Neural cell (in vitro differentiated cells): ENCODE results near the gene JOSD1. TPM values are rescaled to one million over a fixed set of nuclear protein-coding genes. Genes with fewer than 3 reads are reported as not detected.

Source experiments
- H2AFZ ChIP-seq: fragments of 200-600, 300-800 bp; sonication (generic), shearing (Covaris generic); 2 replicates; pipeline ENCODE4 v1.6.0; 2014; ENCODE audit warnings: low read depth, mild to moderate bottlenecking, antibody characterized with exemption, low read length, moderate library complexity
- H3F3A ChIP-seq: fragments of 200-600 bp; shearing (Covaris generic); 2 replicates; pipeline ENCODE4 v1.6.1; 2016; ENCODE audit warnings: mild to moderate bottlenecking, moderate library complexity, mixed read lengths, antibody characterized with exemption, low read length; ENCODE audit not compliant: insufficient read depth, poor library complexity, severe bottlenecking
- H3K27ac ChIP-seq: fragments of 200-600, 300-800 bp; sonication (generic), shearing (Covaris generic); 2 replicates; pipeline ENCODE4 v1.5.1; 2014; ENCODE audit warnings: mild to moderate bottlenecking, low read length, moderate library complexity
- H3K27me3 ChIP-seq: fragments of 300-800, 200-600 bp; sonication (generic), shearing (Covaris generic); 2 replicates; pipeline ENCODE4 v1.6.0; 2014; ENCODE audit warnings: mild to moderate bottlenecking, low read depth, low read length, moderate library complexity; ENCODE audit not compliant: insufficient read depth
- H3K36me3 ChIP-seq: fragments of 300-800, 200-600 bp; sonication (generic), shearing (Covaris generic); 2 replicates; pipeline ENCODE4 v1.5.1; 2014; ENCODE audit warnings: mild to moderate bottlenecking, antibody characterized with exemption, low read length, moderate library complexity; ENCODE audit not compliant: insufficient read depth
- H3K4me2 ChIP-seq: fragments of 300-800, 200-600 bp; sonication (generic), shearing (Covaris generic); 2 replicates; pipeline ENCODE4 v1.6.0; 2014; ENCODE audit warnings: mild to moderate bottlenecking, low read length
- H3K4me3 ChIP-seq: fragments of 300-800, 200-600 bp; sonication (generic), shearing (Covaris generic); 2 replicates; pipeline ENCODE4 v1.5.1; 2014; ENCODE audit warnings: mild to moderate bottlenecking, low read length, moderate library complexity
- H3K79me2 ChIP-seq: fragments of 200-600 bp; shearing (Covaris generic); replicated peaks from 2 replicates; pipeline ENCODE4 v1.6.0; 2014; ENCODE audit warnings: mild to moderate bottlenecking, low read length, moderate library complexity; ENCODE audit not compliant: insufficient read depth
- H3K9ac ChIP-seq: fragments of 300-800, 200-600 bp; sonication (generic), shearing (Covaris generic); 2 replicates; pipeline ENCODE4 v1.6.1; 2016; ENCODE audit warnings: mild to moderate bottlenecking, low read length, mixed read lengths
- H3K9me2 ChIP-seq: fragments of 200-600 bp; shearing (Covaris generic); 2 replicates; pipeline ENCODE4 v1.6.1; 2016; ENCODE audit warnings: mild to moderate bottlenecking, low read length, mixed read lengths; ENCODE audit not compliant: insufficient read depth
- H3K9me3 ChIP-seq: fragments of 200-600, 300-800 bp; sonication (generic), shearing (Covaris generic); 2 replicates; pipeline ENCODE4 v1.6.1; 2016; ENCODE audit warnings: mild to moderate bottlenecking, mixed run types, low read length, moderate library complexity, mixed read lengths
- H4K20me1 ChIP-seq: fragments of 200-600 bp; shearing (Covaris generic); 2 replicates; pipeline ENCODE4 v1.6.1; 2016; ENCODE audit warnings: mild to moderate bottlenecking, mixed run types; ENCODE audit not compliant: insufficient read depth
- EP300 ChIP-seq: fragments of 450-650 bp; conservative IDR thresholded peaks from 2 replicates; pipeline ENCODE4 v1.6.1; 2014; ENCODE audit warnings: antibody characterized with exemption, mild to moderate bottlenecking, moderate library complexity; ENCODE audit not compliant: poor library complexity, severe bottlenecking
- EZH2 ChIP-seq: fragments of 200-600, 300-800 bp; shearing (Covaris generic), sonication (generic); IDR thresholded peaks from 2 replicates; pipeline ENCODE4 v1.6.1; 2014; ENCODE audit warnings: antibody characterized with exemption, low read length, borderline replicate concordance, mild to moderate bottlenecking; ENCODE audit not compliant: insufficient read depth, poor library complexity, severe bottlenecking
- MXI1 ChIP-seq: fragments of 450-650 bp; conservative IDR thresholded peaks from 2 replicates; pipeline ENCODE4 v1.6.1; 2014; ENCODE audit warnings: antibody characterized with exemption, mild to moderate bottlenecking; ENCODE audit not compliant: poor library complexity, severe bottlenecking
- POLR2AphosphoS5 ChIP-seq: IDR thresholded peaks from 2 replicates; pipeline ENCODE4 v1.6.1; 2012
- RAD21 ChIP-seq: fragments of 450-650 bp; conservative IDR thresholded peaks from 2 replicates; pipeline ENCODE4 v1.6.1; 2014; ENCODE audit warnings: antibody characterized with exemption, mild to moderate bottlenecking, moderate library complexity
- SMC3 ChIP-seq: fragments of 450-650 bp; conservative IDR thresholded peaks from 2 replicates; pipeline ENCODE4 v1.6.1; 2014; ENCODE audit warnings: antibody characterized with exemption, mild to moderate bottlenecking, moderate library complexity; ENCODE audit not compliant: poor library complexity
- TAF1 ChIP-seq: IDR thresholded peaks from 2 replicates; pipeline ENCODE4 v1.6.1; 2012; ENCODE audit warnings: low read depth
- polyA plus RNA-seq: library from polyadenylated mRNA; depleted of rRNA; stranded (reverse); fragments of >200 nt; gene quantifications from 2 replicates; pipeline ENCODE4 v1.2.3, GENCODE V29; 2014
- small RNA-seq, 3 experiments: library from RNA; depleted of rRNA; stranded (forward); fragments of <200 nt; gene quantifications; one replicate each; pipeline ENCODE3, GENCODE V24; 2012
- TF ChIP-seq, protein P1 (sequence below): fragments of 450-650 bp; IDR thresholded peaks from 2 replicates; pipeline ENCODE4 v1.5.1; 2014; ENCODE audit warnings: antibody characterized with exemption, mild to moderate bottlenecking, moderate library complexity; ENCODE audit not compliant: poor library complexity, severe bottlenecking
- TF ChIP-seq, protein P2 (sequence below): IDR thresholded peaks from 2 replicates; pipeline ENCODE4 v1.6.1; 2012; ENCODE audit warnings: borderline replicate concordance

Gene JOSD1
- polyA plus RNA-seq, 1 donor from 2014 or later = 71.3 TPM

- TF ChIP-seq SMC3 = no peak
- no peak for TF ChIP-seq MXI1
- TF ChIP-seq EP300 = no peak
- TF ChIP-seq POLR2AphosphoS5 = no peak
- TF ChIP-seq RAD21 = no peak
- TF ChIP-seq, protein P1, sequence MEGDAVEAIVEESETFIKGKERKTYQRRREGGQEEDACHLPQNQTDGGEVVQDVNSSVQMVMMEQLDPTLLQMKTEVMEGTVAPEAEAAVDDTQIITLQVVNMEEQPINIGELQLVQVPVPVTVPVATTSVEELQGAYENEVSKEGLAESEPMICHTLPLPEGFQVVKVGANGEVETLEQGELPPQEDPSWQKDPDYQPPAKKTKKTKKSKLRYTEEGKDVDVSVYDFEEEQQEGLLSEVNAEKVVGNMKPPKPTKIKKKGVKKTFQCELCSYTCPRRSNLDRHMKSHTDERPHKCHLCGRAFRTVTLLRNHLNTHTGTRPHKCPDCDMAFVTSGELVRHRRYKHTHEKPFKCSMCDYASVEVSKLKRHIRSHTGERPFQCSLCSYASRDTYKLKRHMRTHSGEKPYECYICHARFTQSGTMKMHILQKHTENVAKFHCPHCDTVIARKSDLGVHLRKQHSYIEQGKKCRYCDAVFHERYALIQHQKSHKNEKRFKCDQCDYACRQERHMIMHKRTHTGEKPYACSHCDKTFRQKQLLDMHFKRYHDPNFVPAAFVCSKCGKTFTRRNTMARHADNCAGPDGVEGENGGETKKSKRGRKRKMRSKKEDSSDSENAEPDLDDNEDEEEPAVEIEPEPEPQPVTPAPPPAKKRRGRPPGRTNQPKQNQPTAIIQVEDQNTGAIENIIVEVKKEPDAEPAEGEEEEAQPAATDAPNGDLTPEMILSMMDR = no peak
- no peak for TF ChIP-seq EZH2
- no peak for TF ChIP-seq TAF1
- TF ChIP-seq, protein P2, sequence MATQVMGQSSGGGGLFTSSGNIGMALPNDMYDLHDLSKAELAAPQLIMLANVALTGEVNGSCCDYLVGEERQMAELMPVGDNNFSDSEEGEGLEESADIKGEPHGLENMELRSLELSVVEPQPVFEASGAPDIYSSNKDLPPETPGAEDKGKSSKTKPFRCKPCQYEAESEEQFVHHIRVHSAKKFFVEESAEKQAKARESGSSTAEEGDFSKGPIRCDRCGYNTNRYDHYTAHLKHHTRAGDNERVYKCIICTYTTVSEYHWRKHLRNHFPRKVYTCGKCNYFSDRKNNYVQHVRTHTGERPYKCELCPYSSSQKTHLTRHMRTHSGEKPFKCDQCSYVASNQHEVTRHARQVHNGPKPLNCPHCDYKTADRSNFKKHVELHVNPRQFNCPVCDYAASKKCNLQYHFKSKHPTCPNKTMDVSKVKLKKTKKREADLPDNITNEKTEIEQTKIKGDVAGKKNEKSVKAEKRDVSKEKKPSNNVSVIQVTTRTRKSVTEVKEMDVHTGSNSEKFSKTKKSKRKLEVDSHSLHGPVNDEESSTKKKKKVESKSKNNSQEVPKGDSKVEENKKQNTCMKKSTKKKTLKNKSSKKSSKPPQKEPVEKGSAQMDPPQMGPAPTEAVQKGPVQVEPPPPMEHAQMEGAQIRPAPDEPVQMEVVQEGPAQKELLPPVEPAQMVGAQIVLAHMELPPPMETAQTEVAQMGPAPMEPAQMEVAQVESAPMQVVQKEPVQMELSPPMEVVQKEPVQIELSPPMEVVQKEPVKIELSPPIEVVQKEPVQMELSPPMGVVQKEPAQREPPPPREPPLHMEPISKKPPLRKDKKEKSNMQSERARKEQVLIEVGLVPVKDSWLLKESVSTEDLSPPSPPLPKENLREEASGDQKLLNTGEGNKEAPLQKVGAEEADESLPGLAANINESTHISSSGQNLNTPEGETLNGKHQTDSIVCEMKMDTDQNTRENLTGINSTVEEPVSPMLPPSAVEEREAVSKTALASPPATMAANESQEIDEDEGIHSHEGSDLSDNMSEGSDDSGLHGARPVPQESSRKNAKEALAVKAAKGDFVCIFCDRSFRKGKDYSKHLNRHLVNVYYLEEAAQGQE = no peak
- Histone ChIP-seq H3K79me2 (no peaks in the 10 kb centered on the region), H3K9me3 (no peaks in the 10 kb centered on the region), H3K27ac (no peak overlapping the region), H3K9me2 (no peaks in the 10 kb centered on the region), H3F3A (no peaks in the 10 kb centered on the region), H2AFZ (no peak overlapping the region), H4K20me1 (no peaks in the 10 kb centered on the region), H3K4me3 (no peak overlapping the region), H3K4me2 (no peak overlapping the region), H3K36me3 (no peaks in the 10 kb centered on the region), H3K9ac (no peak overlapping the region), H3K27me3 (no peaks in the 10 kb centered on the region)
These were observed 62.5 kb downstream of the JOSD1 start for GRCh38 chr22:38638216-38638615.

Small RNA genes lying within 50 kb of the gene (small RNA-seq; reads per million reads assigned to genes)
- 0 to 0.32 (median 0) reads per million in 3 experiments for gene AL021707.8

Other genes with a start within 250 kb of the JOSD1 start
- 1.4 and 1.7 TPM in 2 replicates for gene KCNJ4, start 245.7 kb downstream of the JOSD1 start, polyA plus RNA-seq
- gene KDELR3, start 232.8 kb downstream of the JOSD1 start, polyA plus RNA-seq = not detected in 2 replicates
- gene DDX17, start 194.6 kb downstream of the JOSD1 start, polyA plus RNA-seq = 996 and 1,226 TPM in 2 replicates
- 0.14 TPM in 1 of 2 replicates, not detected in the other for gene DMC1, start 130.8 kb downstream of the JOSD1 start, polyA plus RNA-seq
- gene FAM227A, start 44.6 kb downstream of the JOSD1 start, polyA plus RNA-seq = 14.0 and 16.9 TPM in 2 replicates
- 38.3 and 51.4 TPM in 2 replicates for gene CBY1, start 44.3 kb downstream of the JOSD1 start, polyA plus RNA-seq
- 79.1 and 112 TPM in 2 replicates for gene TOMM22, start 19.0 kb downstream of the JOSD1 start, polyA plus RNA-seq
- gene GTPBP1, start 5.0 kb upstream of the JOSD1 start, polyA plus RNA-seq = 31.9 TPM in 2 replicates
- 156 and 172 TPM in 2 replicates for gene SUN2, start 55.1 kb upstream of the JOSD1 start, polyA plus RNA-seq
- gene DNAL4, start 93.2 kb upstream of the JOSD1 start, polyA plus RNA-seq = 94.4 and 95.0 TPM in 2 replicates
- gene NPTXR, start 143.1 kb upstream of the JOSD1 start, polyA plus RNA-seq = 17.0 and 19.3 TPM in 2 replicates
- gene CBX6, start 171.3 kb upstream of the JOSD1 start, polyA plus RNA-seq = 13.0 and 16.3 TPM in 2 replicates